OCI-M1 (cell line): ENCODE data around the gene GREB1.

Experiments
- DNase-seq: peaks from one replicate; lab custom pipeline; 2025; lab: John Stamatoyannopoulos, UW

GREB1 gene

DNA sequence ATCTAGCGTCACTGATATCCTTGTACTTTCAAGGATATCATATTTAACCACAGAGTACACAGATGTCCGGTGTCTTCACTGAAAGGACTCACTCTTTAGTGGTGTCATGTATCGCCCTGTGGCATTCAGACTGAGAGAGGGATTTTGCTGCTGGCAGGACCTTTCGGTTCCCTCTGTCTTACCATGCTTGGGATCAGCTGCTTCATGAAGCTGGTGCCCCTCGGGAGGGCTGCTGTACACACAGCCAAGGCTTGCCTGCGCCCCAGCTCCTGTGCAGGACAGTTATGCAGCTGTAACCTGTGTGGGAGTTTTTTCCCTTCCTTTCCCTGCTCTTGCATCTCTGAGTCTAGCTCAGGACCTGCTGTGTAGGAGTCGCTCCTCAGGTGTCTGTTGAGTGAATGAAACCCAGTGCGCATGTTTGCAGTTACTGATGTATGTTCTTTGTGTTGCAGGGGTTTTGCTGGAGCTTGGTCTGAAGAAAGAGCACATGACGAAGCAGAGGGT is 64.4 kb downstream of the GREB1 start:
- DNase-seq: peak; percentile 58

GRCh38 chr2:11602563-11603204 is 68.8 kb downstream of the GREB1 start:
- no peak for DNase-seq

DNA sequence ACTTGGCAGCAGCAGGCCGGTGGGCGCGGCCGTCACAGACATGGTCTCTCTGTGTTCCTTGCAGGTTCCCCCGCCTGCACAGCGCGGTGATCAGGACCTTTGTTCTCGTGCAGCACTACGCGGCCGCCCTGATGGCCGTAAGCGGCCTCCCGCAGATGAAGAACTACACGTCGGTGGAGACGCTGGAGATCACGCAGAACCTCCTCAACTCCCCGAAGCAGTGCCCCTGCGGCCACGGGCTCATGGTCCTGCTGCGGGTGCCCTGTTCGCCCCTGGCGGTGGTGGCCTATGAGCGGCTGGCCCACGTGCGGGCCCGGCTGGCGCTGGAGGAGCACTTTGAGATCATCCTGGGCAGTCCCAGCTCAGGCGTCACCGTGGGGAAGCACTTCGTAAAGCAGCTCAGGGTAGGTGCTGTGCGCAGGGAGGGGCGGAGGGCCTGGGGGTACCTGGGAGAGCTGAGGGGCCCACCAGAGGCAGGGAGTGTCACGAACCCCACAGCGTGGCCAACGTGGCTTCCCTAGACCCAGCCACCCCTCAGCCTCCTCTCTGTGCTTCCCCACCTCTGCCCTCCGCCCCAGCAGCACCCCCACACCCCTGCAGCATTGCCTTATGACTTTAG is 76.9 kb downstream of the GREB1 start:
- DNase-seq: no peak

GRCh38 chr2:11611251-11611650 is 77.4 kb downstream of the GREB1 start:
- DNase-seq: no peak

- DNase-seq: no peak
These were observed 78.8 kb downstream of the GREB1 start for GRCh38 chr2:11612553-11613215.

GRCh38 chr2:11613297-11613696 is 79.5 kb downstream of the GREB1 start:
- no peak for DNase-seq

GRCh38 chr2:11615209-11615608 is 81.4 kb downstream of the GREB1 start:
- DNase-seq: no peak

DNA sequence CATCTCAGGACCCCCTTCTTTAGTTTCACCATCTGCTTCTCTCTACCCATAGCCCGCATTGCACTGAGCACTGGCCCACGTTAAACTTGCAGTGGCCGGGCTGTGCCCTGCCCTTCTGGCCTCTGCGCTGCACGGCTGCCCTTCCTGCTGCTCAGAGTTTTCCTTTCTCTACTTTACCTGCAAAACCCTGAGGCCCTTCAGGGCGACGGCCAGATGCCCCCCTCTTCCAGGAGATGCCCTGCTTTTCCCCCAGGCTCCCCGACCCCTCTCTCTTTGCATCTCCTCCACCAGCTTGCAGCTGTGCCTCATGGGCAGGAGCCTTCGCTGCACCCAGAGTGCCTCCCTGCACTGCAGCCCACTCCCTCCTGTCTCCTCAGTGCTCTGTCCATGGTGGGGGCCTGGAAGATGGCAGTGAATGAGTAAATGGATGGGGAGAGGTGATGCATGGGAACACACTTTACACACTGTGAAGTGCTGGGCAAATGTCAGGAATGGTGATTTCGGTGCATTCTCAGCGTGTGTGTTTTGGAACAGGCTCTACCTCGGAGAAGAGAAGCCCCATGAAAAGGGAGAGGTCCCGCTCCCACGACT is 82.3 kb downstream of the GREB1 start:
- DNase-seq: no peak

- no peak for DNase-seq
These were observed 83.1 kb downstream of the GREB1 start for GRCh38 chr2:11616851-11617415.

DNA sequence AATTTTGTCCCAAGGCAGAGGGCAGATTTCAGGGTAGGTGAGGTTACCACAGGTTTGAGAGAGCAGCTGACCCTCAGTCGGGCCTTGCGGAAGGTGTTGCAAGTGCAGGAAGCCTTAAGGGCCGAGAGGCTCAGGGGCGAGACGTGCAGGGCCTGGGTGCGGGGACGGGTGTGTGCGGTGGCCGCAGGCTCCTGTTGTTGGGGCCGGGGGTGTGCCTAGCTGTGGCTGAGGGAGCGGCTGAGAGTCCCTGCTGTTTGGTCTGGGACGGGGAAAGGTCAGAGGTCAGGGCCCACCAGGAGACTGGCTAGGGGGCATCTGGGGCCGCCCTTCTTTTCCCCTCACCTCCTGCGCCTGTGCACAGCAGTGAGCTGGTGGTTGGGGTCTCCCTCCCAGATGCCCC is 83.7 kb downstream of the GREB1 start:
- no peak for DNase-seq

GRCh38 chr2:11617984-11618707 is 84.3 kb downstream of the GREB1 start:
- DNase-seq: no peak

- no peak for DNase-seq
These were observed 84.8 kb downstream of the GREB1 start for GRCh38 chr2:11618708-11619062.

- no peak for DNase-seq
These were observed 87.6 kb downstream of the GREB1 start for GRCh38 chr2:11621410-11621809.

DNA sequence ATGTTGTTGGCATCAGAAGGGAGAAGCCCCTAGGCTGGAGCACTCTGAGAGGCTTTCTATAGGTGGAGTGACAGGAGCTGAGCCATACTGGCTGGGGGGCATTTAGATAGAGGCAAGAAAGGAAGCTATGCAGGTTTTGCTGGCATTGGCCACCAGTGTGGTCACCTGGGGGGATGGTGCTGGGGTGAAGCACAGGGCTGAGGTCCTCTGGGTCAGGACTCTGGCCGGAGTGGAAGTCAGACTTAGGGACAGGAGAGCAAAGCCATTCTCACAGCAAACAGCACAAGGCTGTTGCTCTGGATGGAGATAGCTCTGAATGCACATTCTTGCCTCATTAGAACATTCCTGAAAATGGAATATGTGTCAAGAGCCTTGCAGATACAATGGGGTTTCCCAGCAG is 88.8 kb downstream of the GREB1 start:
- DNase-seq: no peak

DNA sequence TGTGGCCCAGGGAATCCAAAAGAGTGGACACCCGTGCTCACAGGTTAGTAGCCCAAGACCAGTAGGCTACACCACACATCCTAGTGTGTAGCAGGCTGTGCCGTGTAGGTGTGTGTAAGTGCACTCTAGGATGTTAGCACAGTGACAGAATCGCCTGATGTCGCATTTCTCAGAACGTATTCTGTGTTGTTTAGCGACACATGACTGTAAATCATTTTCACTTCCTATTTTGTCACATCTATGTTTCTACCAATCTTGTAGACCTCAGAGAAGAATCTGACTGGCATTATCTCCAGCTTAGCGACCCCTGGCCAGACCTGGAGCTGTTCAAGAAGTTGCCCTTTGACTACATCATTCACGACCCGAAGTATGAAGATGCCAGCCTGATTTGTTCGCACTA is 91.0 kb downstream of the GREB1 start:
- DNase-seq: no peak

GRCh38 chr2:11625671-11626070 is 91.8 kb downstream of the GREB1 start:
- DNase-seq: no peak

DNA sequence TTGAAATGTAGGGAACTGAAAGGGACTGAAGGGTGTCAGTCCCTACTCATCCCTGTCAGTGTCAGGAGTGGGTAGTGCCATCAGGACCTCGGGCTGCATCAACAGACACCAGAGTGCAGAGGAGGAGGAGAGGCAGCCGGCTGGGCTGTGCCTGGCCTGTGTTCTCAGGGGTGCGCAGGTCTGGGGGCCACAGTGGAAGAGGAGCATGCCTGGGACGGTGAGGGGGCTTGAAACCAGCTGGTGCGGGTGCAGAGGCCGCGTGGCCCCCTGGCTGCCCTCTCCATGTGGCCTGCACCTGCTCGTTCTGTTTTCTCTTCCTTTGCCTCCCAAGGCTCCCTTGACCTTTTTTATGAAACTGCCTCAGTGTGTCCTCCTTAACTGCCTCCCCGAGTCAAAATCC is 94.8 kb downstream of the GREB1 start:
- DNase-seq: no peak

DNA sequence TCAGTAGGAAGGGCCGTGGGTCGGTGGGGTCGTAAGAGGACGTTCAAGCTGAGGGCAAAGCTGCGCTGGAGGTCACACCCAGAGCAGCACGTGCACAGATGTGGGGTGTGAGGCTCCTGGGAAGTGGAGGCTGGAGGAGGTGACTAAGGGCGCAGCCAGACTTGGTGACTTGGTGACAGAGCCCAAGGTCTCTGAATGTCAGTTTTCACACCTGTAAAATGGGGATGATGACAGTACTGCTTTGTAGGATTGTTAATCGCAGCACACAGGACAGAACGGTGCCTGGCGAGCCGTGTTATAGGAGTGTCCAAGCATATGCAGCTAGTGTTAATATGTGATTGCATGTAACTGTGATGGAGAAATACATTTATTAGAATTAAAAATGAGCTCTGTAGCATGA is 95.4 kb downstream of the GREB1 start:
- no peak for DNase-seq

DNA sequence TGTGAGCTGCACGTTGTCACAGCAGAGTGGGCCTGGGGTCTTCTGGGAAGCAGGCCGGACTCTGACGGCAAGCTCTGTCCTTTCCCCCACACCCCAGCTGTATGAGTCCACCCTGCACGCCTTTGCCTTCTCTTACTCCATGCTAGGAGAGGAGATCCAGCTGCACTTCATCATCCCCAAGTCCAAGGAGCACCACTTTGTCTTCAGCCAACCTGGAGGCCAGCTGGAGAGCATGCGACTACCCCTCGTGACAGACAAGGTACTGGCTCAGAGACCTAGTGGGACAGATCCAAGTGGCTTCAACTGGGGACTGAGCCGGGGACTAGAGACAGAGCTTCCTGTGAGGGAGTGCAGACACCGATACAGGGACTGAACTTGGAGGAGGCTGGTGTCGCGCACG is 96.0 kb downstream of the GREB1 start:
- no peak for DNase-seq

GRCh38 chr2:11630855-11631254 is 97.0 kb downstream of the GREB1 start:
- no peak for DNase-seq

GRCh38 chr2:11631462-11631861 is 97.6 kb downstream of the GREB1 start:
- no peak for DNase-seq

- DNase-seq: no peak
These were observed 100.2 kb downstream of the GREB1 start for GRCh38 chr2:11633923-11634478.
